ENCODE results near the gene LRCH1. TPM values are rescaled to one million over a fixed set of nuclear protein-coding genes. Genes with fewer than 3 reads are reported as not detected.

LRCH1 gene
- total RNA-seq, 2 experiments from 2014 or later = 15.5 to 17.1 TPM

GRCh38 chr13:46527237-46527636, 25.7 kb upstream of the LRCH1 start:
- no peaks in the 10 kb centered on the region for H3K9me3 Mint-ChIP-seq
- ChIA-PET POLR2A (no interaction called here), CTCF (no interaction called here)
- no peak for TF ChIP-seq CTCF (IDR thresholded peaks at IDR 0.05)
- ATAC-seq = no peak
- no peak overlapping the region for H3K4me3 Mint-ChIP-seq
- H3K27me3 Mint-ChIP-seq = peaks cover 7% of the 10 kb centered on the region
- intact Hi-C loops (cut with micrococcal nuclease) = no loop called here
- DNase-seq = no peak
- no peak overlapping the region for H3K27ac Mint-ChIP-seq
- H3K4me1 Mint-ChIP-seq (ENCODE audit: low read depth) = peaks cover 22% of the 10 kb centered on the region
- no peaks in the 10 kb centered on the region for H3K36me3 Mint-ChIP-seq (ENCODE audit: low read depth)

- intact Hi-C loops (cut with micrococcal nuclease) = no loop called here
- H3K4me1 Mint-ChIP-seq (ENCODE audit: low read depth) = peaks cover 22% of the 10 kb centered on the region
- H3K4me3 Mint-ChIP-seq = no peak overlapping the region
- peak; percentile 50 for ATAC-seq
- ChIA-PET POLR2A (interaction anchor here (0.6 kb wide), 1 partner anchor 394 kb away, joined by 4 read pairs; no protein-coding TSS in a partner anchor), CTCF (interaction anchor here (0.6 to 1.6 kb wide), 2 partner anchors 138 to 159 kb away, joined by 3 to 5 read pairs; no protein-coding TSS in a partner anchor)
- H3K27ac Mint-ChIP-seq = no peak overlapping the region
- no peaks in the 10 kb centered on the region for H3K36me3 Mint-ChIP-seq (ENCODE audit: low read depth)
- no peak for TF ChIP-seq CTCF (IDR thresholded peaks at IDR 0.05)
- no peak for DNase-seq
- H3K9me3 Mint-ChIP-seq = no peaks in the 10 kb centered on the region
- H3K27me3 Mint-ChIP-seq = peaks cover 5% of the 10 kb centered on the region
Measured at GRCh38 chr13:46529216-46529919, 23.6 kb upstream of the LRCH1 start.

GRCh38 chr13:46530084-46530935, 22.7 kb upstream of the LRCH1 start:
- peak overlapping the region; percentile 40 for H3K27ac Mint-ChIP-seq
- ATAC-seq (peak; percentile 68), DNase-seq (no peak)
- CTCF ChIA-PET = interaction anchor here (0.6 to 1.6 kb wide), 2 partner anchors 22 to 137 kb away, joined by 4 to 5 read pairs; no protein-coding TSS in a partner anchor
- intact Hi-C loops (cut with micrococcal nuclease) = no loop called here
- H3K4me1 Mint-ChIP-seq (ENCODE audit: low read depth) = peaks cover 22% of the 10 kb centered on the region
- no peaks in the 10 kb centered on the region for H3K9me3 Mint-ChIP-seq
- H3K4me3 Mint-ChIP-seq = no peak overlapping the region
- peaks cover 5% of the 10 kb centered on the region for H3K27me3 Mint-ChIP-seq
- TF ChIP-seq CTCF (IDR thresholded peaks at IDR 0.05) = no peak
- no peaks in the 10 kb centered on the region for H3K36me3 Mint-ChIP-seq (ENCODE audit: low read depth)
- POLR2A ChIA-PET = interaction anchor here (0.6 kb wide), 1 partner anchor 395 kb away, joined by 4 read pairs; no protein-coding TSS in a partner anchor

- CTCF ChIA-PET = interaction anchor here (1.5 kb wide), 1 partner anchor 20 kb away, joined by 9 read pairs; no protein-coding TSS in a partner anchor
- Mint-ChIP-seq H3K4me1 (ENCODE audit: low read depth) (peaks cover 22% of the 10 kb centered on the region), H3K9me3 (no peaks in the 10 kb centered on the region), H3K36me3 (ENCODE audit: low read depth) (no peaks in the 10 kb centered on the region), H3K4me3 (no peak overlapping the region), H3K27ac (no peak overlapping the region), H3K27me3 (no peaks in the 10 kb centered on the region)
- TF ChIP-seq CTCF (IDR thresholded peaks at IDR 0.05) = no peak
- ATAC-seq (peak; percentile 21), DNase-seq (no peak)
- intact Hi-C loops (cut with micrococcal nuclease) = no loop called here
- POLR2A ChIA-PET = interaction anchor here (0.7 kb wide), 1 partner anchor 413 kb away, joined by 4 read pairs; no protein-coding TSS in a partner anchor
Measured at GRCh38 chr13:46531953-46532352, 21.0 kb upstream of the LRCH1 start.

Data from activated CD8-positive, alpha-beta T cell treated with anti-CD3 and anti-CD28 coated beads for 36 hours (primary cell).